ENCODE data around the gene DGKH. TPM values are rescaled to one million over a fixed set of nuclear protein-coding genes. Genes with fewer than 3 reads are reported as not detected.

Gene DGKH
- total RNA-seq, 2 donors from 2014 or later, result 3.6 to 4.7 TPM

DNA sequence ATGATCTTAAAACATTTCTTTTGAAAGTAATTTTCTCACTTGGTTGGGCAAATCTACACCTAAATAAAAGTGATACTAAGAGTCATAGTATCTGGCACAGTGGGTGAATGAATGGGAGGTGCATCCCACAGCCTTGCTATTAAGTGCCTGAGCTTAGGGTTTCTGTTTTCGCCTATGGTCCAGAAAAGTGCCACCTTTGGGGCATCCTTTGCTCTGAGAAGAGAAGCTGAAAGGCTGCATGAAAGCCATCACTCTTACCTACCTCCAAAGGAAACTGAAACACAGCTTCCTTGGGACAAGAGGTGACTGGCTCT is 167.9 kb downstream of the DGKH start:
- intact Hi-C loops (cut with DNase I), result no loop called here
- 44 to 56% methylated on average over 1 of the region's 1 CpG for WGBS, 2 donors
- Histone ChIP-seq H3K27ac (no peak overlapping the region), H3K9me3 (no peaks in the 10 kb centered on the region), H3K4me3 (no peak overlapping the region), H3K27me3 (no peaks in the 10 kb centered on the region), H3K4me1 (no peaks in the 10 kb centered on the region), H3K36me3 (replicated peaks in 1 of 2; ENCODE audit: insufficient read depth in 1 of 2, low read depth in 2 of 2) (peaks cover 0 to 4% of the 10 kb centered on the region in 2 donors)
- DNase-seq (no peak), ATAC-seq (no peak)
- TF ChIP-seq, protein P1, sequence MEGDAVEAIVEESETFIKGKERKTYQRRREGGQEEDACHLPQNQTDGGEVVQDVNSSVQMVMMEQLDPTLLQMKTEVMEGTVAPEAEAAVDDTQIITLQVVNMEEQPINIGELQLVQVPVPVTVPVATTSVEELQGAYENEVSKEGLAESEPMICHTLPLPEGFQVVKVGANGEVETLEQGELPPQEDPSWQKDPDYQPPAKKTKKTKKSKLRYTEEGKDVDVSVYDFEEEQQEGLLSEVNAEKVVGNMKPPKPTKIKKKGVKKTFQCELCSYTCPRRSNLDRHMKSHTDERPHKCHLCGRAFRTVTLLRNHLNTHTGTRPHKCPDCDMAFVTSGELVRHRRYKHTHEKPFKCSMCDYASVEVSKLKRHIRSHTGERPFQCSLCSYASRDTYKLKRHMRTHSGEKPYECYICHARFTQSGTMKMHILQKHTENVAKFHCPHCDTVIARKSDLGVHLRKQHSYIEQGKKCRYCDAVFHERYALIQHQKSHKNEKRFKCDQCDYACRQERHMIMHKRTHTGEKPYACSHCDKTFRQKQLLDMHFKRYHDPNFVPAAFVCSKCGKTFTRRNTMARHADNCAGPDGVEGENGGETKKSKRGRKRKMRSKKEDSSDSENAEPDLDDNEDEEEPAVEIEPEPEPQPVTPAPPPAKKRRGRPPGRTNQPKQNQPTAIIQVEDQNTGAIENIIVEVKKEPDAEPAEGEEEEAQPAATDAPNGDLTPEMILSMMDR (IDR thresholded peaks at IDR 0.05), result no peak
- TF ChIP-seq POLR2A (IDR thresholded peaks at IDR 0.05), result no peak

GRCh38 chr13:42218576-42218975 is 170.1 kb downstream of the DGKH start:
- Histone ChIP-seq H3K36me3 (replicated peaks in 1 of 2; ENCODE audit: insufficient read depth in 1 of 2, low read depth in 2 of 2) (peaks cover 0 to 4% of the 10 kb centered on the region in 2 donors), H3K4me3 (no peak overlapping the region), H3K27ac (no peak overlapping the region), H3K27me3 (no peaks in the 10 kb centered on the region), H3K4me1 (no peaks in the 10 kb centered on the region), H3K9me3 (no peaks in the 10 kb centered on the region)
- 86 to 94% methylated on average over 3 of the region's 3 CpGs for WGBS, 2 donors
- DNase-seq (no peak), ATAC-seq (no peak)
- no peak for TF ChIP-seq POLR2A (IDR thresholded peaks at IDR 0.05)
- TF ChIP-seq, protein P1 (IDR thresholded peaks at IDR 0.05), result no peak
- intact Hi-C loops (cut with DNase I), result no loop called here

DNA sequence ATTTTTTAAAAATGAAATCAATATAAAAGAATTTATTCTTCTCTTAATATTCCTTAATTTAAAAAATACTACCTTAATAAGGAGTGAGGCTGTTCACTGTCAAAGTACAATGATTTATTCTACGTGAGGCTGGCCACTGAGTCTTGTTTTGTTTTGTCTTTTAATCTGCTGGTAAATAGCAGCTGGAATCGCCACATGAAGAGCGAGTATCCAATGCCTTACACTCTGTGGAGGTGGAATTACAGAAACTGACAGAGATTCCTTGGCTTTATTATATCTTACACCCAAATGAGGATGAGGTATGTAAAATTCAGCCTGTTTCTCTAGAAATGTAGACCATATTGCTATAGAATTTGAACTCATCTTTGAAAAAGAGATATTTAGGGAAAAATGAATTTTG is 170.6 kb downstream of the DGKH start:
- Histone ChIP-seq H3K27ac (no peak overlapping the region), H3K4me3 (no peak overlapping the region), H3K9me3 (no peaks in the 10 kb centered on the region), H3K27me3 (no peaks in the 10 kb centered on the region), H3K4me1 (no peaks in the 10 kb centered on the region), H3K36me3 (replicated peaks in 1 of 2; ENCODE audit: insufficient read depth in 1 of 2, low read depth in 2 of 2) (peaks cover 0 to 4% of the 10 kb centered on the region in 2 donors)
- 75 to 81% methylated on average over 3 of the region's 3 CpGs for WGBS, 2 donors
- intact Hi-C loops (cut with DNase I), result no loop called here
- ATAC-seq (no peak), DNase-seq (no peak)
- TF ChIP-seq POLR2A (IDR thresholded peaks at IDR 0.05), result no peak
- TF ChIP-seq, protein P1 (IDR thresholded peaks at IDR 0.05), result no peak

DNA sequence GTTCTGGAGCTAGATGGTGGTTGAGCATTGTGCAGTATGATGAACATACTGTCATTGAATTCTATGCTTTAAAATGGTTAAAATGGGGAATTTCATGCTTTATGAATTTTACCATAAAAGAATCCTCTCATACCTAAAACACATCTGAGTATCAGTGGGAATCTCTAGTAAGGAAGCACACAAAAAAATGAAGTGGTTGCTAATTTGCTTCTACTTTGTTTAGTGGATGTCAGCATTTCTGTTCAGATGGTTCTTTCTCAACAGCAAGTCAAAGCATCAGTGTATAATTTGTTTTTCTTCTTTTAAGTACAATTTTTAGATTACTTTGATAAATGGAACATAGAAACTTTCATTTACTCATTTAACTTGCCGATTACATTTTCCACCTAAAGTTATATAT is 171.4 kb downstream of the DGKH start:
- Histone ChIP-seq H3K27ac (no peak overlapping the region), H3K9me3 (no peaks in the 10 kb centered on the region), H3K36me3 (replicated peaks in 1 of 2; ENCODE audit: insufficient read depth in 1 of 2, low read depth in 2 of 2) (peaks cover 0 to 4% of the 10 kb centered on the region in 2 donors), H3K27me3 (no peaks in the 10 kb centered on the region), H3K4me1 (no peaks in the 10 kb centered on the region), H3K4me3 (no peak overlapping the region)
- 65 to 90% methylated on average over 1 of the region's 1 CpG for WGBS, 2 donors
- no peak for TF ChIP-seq POLR2A (IDR thresholded peaks at IDR 0.05)
- TF ChIP-seq, protein P1 (IDR thresholded peaks at IDR 0.05), result no peak
- DNase-seq (no peak), ATAC-seq (no peak)
- intact Hi-C loops (cut with DNase I), result no loop called here

GRCh38 chr13:42221121-42221765 is 172.8 kb downstream of the DGKH start:
- no peak overlapping the region for H3K27ac ChIP-seq
- ATAC-seq, result no peak
- peaks cover 0 to 4% of the 10 kb centered on the region in 2 donors for H3K36me3 ChIP-seq (replicated peaks in 1 of 2; ENCODE audit: insufficient read depth in 1 of 2, low read depth in 2 of 2)
- TF ChIP-seq, protein P1 (IDR thresholded peaks at IDR 0.05), result no peak
- TF ChIP-seq POLR2A (IDR thresholded peaks at IDR 0.05), result no peak
- H3K9me3 ChIP-seq, result no peaks in the 10 kb centered on the region
- H3K4me3 ChIP-seq, result no peak overlapping the region
- intact Hi-C loops (cut with DNase I), result no loop called here
- H3K27me3 ChIP-seq, result no peaks in the 10 kb centered on the region
- H3K4me1 ChIP-seq, result no peaks in the 10 kb centered on the region
- no peak for DNase-seq
- WGBS, 2 donors, result 88% methylated on average over 4 of the region's 4 CpGs

Data from body of pancreas (tissue), 4 donors.